Left forelimb (tissue), 1 donor: ENCODE measurements around the gene PIK3C3.
"Not testable (repeated sequence)": the region's sequence is repeated elsewhere in the genome, so short reads cannot be mapped to it uniquely, and the experiment has no call there.

Experiments used
- DNase-seq: peaks from one replicate; pipeline ENCODE4 v3.0.0-alpha.2; 2018; ENCODE audit warnings: low spot score

Gene PIK3C3

GRCh38 chr18:42074704-42075103, 119.7 kb downstream of the PIK3C3 start:
- no peak for DNase-seq

- DNase-seq = no peak
These were observed 123.7 kb downstream of the PIK3C3 start for GRCh38 chr18:42078711-42079110.

- no peak for DNase-seq
These were observed 125.3 kb downstream of the PIK3C3 start for GRCh38 chr18:42080340-42080739.

GRCh38 chr18:42082415-42083234, 127.6 kb downstream of the PIK3C3 start:
- no peak for DNase-seq

- DNase-seq = no peak
These were observed 131.3 kb downstream of the PIK3C3 start for GRCh38 chr18:42086288-42086687.

GRCh38 chr18:42087235-42087634, 132.2 kb downstream of the PIK3C3 start:
- DNase-seq = no peak

GRCh38 chr18:42087876-42088275, 132.8 kb downstream of the PIK3C3 start:
- no peak for DNase-seq

GRCh38 chr18:42092848-42093247, 137.8 kb downstream of the PIK3C3 start:
- no peak for DNase-seq

GRCh38 chr18:42094875-42095274, 139.8 kb downstream of the PIK3C3 start:
- no peak for DNase-seq

GRCh38 chr18:42095732-42096377, 140.8 kb downstream of the PIK3C3 start:
- DNase-seq = no peak

- no peak for DNase-seq
These were observed 145.2 kb downstream of the PIK3C3 start for GRCh38 chr18:42100248-42100647.

- DNase-seq = no peak
These were observed 145.9 kb downstream of the PIK3C3 start for GRCh38 chr18:42100911-42101310.

GRCh38 chr18:42105394-42105793, 150.4 kb downstream of the PIK3C3 start:
- no peak for DNase-seq

- no peak for DNase-seq
These were observed 151.8 kb downstream of the PIK3C3 start for GRCh38 chr18:42106784-42107183.

GRCh38 chr18:42107287-42107686, 152.3 kb downstream of the PIK3C3 start:
- DNase-seq = no peak

GRCh38 chr18:42107691-42108450, 152.8 kb downstream of the PIK3C3 start:
- DNase-seq = no peak

- not testable (repeated sequence) for DNase-seq
These were observed 157.1 kb downstream of the PIK3C3 start for GRCh38 chr18:42112147-42112546.

- no peak for DNase-seq
These were observed 157.8 kb downstream of the PIK3C3 start for GRCh38 chr18:42112657-42113420.

GRCh38 chr18:42113529-42114191, 158.6 kb downstream of the PIK3C3 start:
- no peak for DNase-seq

GRCh38 chr18:42114310-42114943, 159.4 kb downstream of the PIK3C3 start:
- DNase-seq = peak; percentile 77

- DNase-seq = no peak
These were observed 171.6 kb downstream of the PIK3C3 start for GRCh38 chr18:42126586-42126985.
